Measurements from ENCODE around the gene MRGPRD. TPM values are rescaled to one million over a fixed set of nuclear protein-coding genes. Genes with fewer than 3 reads are reported as not detected.

Gene MRGPRD
- total and polyA plus RNA-seq, 2 of the 8 experiments (the other 6 are each of a cell fraction or from before 2014, with no cell fraction given): not detected

GRCh38 chr11:68930991-68931855, 49.6 kb downstream of the MRGPRD start:
- peaks cover 2 to 18% (median 11%) of the 10 kb centered on the region in 4 experiments; a peak in 6 of 8 replicates for H3K36me3 ChIP-seq (ENCODE audit: control insufficient read depth in 2 of 4, insufficient read depth in 4 of 4, low read length in 3 of 4)

More at GRCh38 chr11:68930991-68931855, 49.6 kb downstream of the MRGPRD start:
- H3K9ac ChIP-seq (replicated peaks in 1 of 4; ENCODE audit: extremely low read depth in 1 of 4, low read depth in 3 of 4, low read length in 3 of 4): no peak overlapping the region
- H3K23ac ChIP-seq (ENCODE audit: insufficient read length): no peak overlapping the region
- H3K27ac ChIP-seq (ENCODE audit: low read depth, low read length): no peak overlapping the region
- H2AFZ ChIP-seq (ENCODE audit: low read length): no peak overlapping the region
- H3K79me2 ChIP-seq (ENCODE audit: control insufficient read depth in 1 of 2, insufficient read depth in 2 of 2, low read length in 2 of 2): no peaks in the 10 kb centered on the region
- no peak for TF ChIP-seq CBX5 (IDR thresholded peaks at IDR 0.05; ENCODE audit: low read depth, low read length)
- no peak for TF ChIP-seq EGR1 (IDR thresholded peaks at IDR 0.05; ENCODE audit: borderline replicate concordance, low read depth, low read length)
- no peak for TF ChIP-seq SRF (IDR thresholded peaks at IDR 0.05; ENCODE audit: low read depth, low read length)
- no peak for TF ChIP-seq CREB1 (IDR thresholded peaks at IDR 0.05)
- no peak for TF ChIP-seq CHD1 (IDR thresholded peaks at IDR 0.05; ENCODE audit: low read depth, low read length)
- TF ChIP-seq YY1 (IDR thresholded peaks at IDR 0.05; ENCODE audit: low read depth, low read length): no peak
- TF ChIP-seq SIRT6 (IDR thresholded peaks at IDR 0.05; ENCODE audit: low read length): no peak
- no peak for TF ChIP-seq KDM1A (IDR thresholded peaks at IDR 0.05; ENCODE audit: borderline replicate concordance, low read length)
- no peaks in the 10 kb centered on the region; a peak in 1 of 4 replicates for H3K9me3 ChIP-seq (ENCODE audit: insufficient read depth in 2 of 2, low read depth in 1 of 2, low read length in 1 of 2)
- no peaks in the 10 kb centered on the region for H3K27me3 ChIP-seq (replicated peaks in 1 of 4; ENCODE audit: control insufficient read depth in 3 of 4, extremely low read depth in 1 of 4, insufficient read depth in 3 of 4, low read length in 3 of 4)
- no peak overlapping the region; the same call in 1 of the 2 replicates for H2BK5ac ChIP-seq (ENCODE audit: low read depth, low read length)
- no peak overlapping the region for H2BK15ac ChIP-seq (ENCODE audit: low read length)
- H3K18ac ChIP-seq (ENCODE audit: extremely low read depth, low read length): no peak overlapping the region
- FAIRE-seq (no peak), DNase-seq (ENCODE audit: low read depth in 1 of 2, low spot score in 2 of 2) (no peak)
- peaks cover 3 to 7% of the 10 kb centered on the region in 2 experiments for H4K20me1 ChIP-seq (replicated peaks in 1 of 2; ENCODE audit: control insufficient read depth in 1 of 2, insufficient read depth in 2 of 2, low read length in 2 of 2)
- no peak overlapping the region for H2AK5ac ChIP-seq (ENCODE audit: low read depth, low read length)
- H3K23me2 ChIP-seq (ENCODE audit: low read depth, low read length): no peaks in the 10 kb centered on the region
- H4K91ac ChIP-seq (replicated peaks; ENCODE audit: insufficient read length, low read length): no peak overlapping the region
- H3K4me3 ChIP-seq (ENCODE audit: extremely low read depth in 1 of 4, insufficient read depth in 2 of 4, low read depth in 3 of 4, low read length in 4 of 4): no peak overlapping the region
- no peak overlapping the region for H4K5ac ChIP-seq (ENCODE audit: insufficient read length, low read depth, low read length)
- H2BK120ac ChIP-seq (replicated peaks; ENCODE audit: low read depth, low read length): no peak overlapping the region
- H3K79me1 ChIP-seq (ENCODE audit: low read depth, low read length): no peaks in the 10 kb centered on the region; the same call in 1 of the 2 replicates
- ChIA-PET CTCF (ENCODE audit: partially characterized antibody) (no interaction called here), POLR2A (ENCODE audit: partially characterized antibody) (no interaction called here)
- no peak overlapping the region for H3K56ac ChIP-seq (replicated peaks; ENCODE audit: insufficient read length, low read depth, low read length)
- H3K4me1 ChIP-seq (replicated peaks in 1 of 4; ENCODE audit: control insufficient read depth in 3 of 4, insufficient read depth in 4 of 4, low read length in 3 of 4): no peaks in the 10 kb centered on the region
- no peak overlapping the region for H3K4me2 ChIP-seq (ENCODE audit: insufficient read depth in 1 of 2, low read depth in 2 of 2, low read length in 2 of 2)
- no peak overlapping the region for H2BK12ac ChIP-seq (ENCODE audit: low read depth, low read length)
- WGBS, 2 experiments (ENCODE audit: extremely low coverage in 1 of 2, insufficient coverage in 1 of 2, insufficient read length in 1 of 2, insufficient replicate concordance in 2 of 2, low coverage in 1 of 2, low lambda C conversion rate in 2 of 2, missing lambda C conversion rate in 1 of 2): 91% methylated on average over 21 of the region's 21 CpGs; no CpG with 5 or more reads in 1 of the 2 experiments
- H4K8ac ChIP-seq (ENCODE audit: extremely low read depth, insufficient read depth, low read length): peak overlapping the region; percentile 15
- no peak overlapping the region for H2BK20ac ChIP-seq (ENCODE audit: low read length)
- H3K14ac ChIP-seq (ENCODE audit: insufficient read length): no peak overlapping the region
- no peak overlapping the region for H3K4ac ChIP-seq (replicated peaks; ENCODE audit: insufficient read length, low read depth, low read length)

Measured in H1 (cell line).